Measurements from ENCODE around the gene KCNJ10.

Gene KCNJ10

GRCh38 chr1:159957824-159958268 lies 112.1 kb downstream of the KCNJ10 start:
- DNase-seq = no peak

- DNase-seq = no peak
Measured at GRCh38 chr1:159955456-159955855, 114.5 kb downstream of the KCNJ10 start.

GRCh38 chr1:159953536-159954515 lies 116.1 kb downstream of the KCNJ10 start, which contains the start of gene SLAMF9:
Gene SLAMF9 (minus strand): TSS chr1:159954237. CDS start chr1:159954137, 100 bp downstream.
- peak in 1 of 2 experiments; percentile 7 for DNase-seq

- no peak for DNase-seq
Measured at GRCh38 chr1:159952932-159953331, 117.0 kb downstream of the KCNJ10 start.

GRCh38 chr1:159951551-159951950 lies 118.4 kb downstream of the KCNJ10 start:
- no peak for DNase-seq

GRCh38 chr1:159951016-159951415 lies 118.9 kb downstream of the KCNJ10 start:
- no peak for DNase-seq

- no peak for DNase-seq
Measured at GRCh38 chr1:159949981-159950381, 120.0 kb downstream of the KCNJ10 start.

- DNase-seq = no peak
Measured at GRCh38 chr1:159949123-159949522, 120.8 kb downstream of the KCNJ10 start.

All from activated T-cell treated with anti-CD3 and anti-CD28 coated beads, Interleukin-2, amount 50 U/mL, for 48 hours (primary cell).